ENCODE results near the gene PIN1. TPM values are rescaled to one million over a fixed set of nuclear protein-coding genes. Genes with fewer than 3 reads are reported as not detected.

Gene PIN1
- total RNA-seq, 1 donor: 76.0 TPM

GRCh38 chr19:9791552-9792205 is 43.4 kb upstream of the PIN1 start:
- TF ChIP-seq, protein P1, sequence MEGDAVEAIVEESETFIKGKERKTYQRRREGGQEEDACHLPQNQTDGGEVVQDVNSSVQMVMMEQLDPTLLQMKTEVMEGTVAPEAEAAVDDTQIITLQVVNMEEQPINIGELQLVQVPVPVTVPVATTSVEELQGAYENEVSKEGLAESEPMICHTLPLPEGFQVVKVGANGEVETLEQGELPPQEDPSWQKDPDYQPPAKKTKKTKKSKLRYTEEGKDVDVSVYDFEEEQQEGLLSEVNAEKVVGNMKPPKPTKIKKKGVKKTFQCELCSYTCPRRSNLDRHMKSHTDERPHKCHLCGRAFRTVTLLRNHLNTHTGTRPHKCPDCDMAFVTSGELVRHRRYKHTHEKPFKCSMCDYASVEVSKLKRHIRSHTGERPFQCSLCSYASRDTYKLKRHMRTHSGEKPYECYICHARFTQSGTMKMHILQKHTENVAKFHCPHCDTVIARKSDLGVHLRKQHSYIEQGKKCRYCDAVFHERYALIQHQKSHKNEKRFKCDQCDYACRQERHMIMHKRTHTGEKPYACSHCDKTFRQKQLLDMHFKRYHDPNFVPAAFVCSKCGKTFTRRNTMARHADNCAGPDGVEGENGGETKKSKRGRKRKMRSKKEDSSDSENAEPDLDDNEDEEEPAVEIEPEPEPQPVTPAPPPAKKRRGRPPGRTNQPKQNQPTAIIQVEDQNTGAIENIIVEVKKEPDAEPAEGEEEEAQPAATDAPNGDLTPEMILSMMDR (IDR thresholded peaks at IDR 0.05; ENCODE audit: insufficient read depth, low read depth, low read length): no peak
- peak; percentile 99 for DNase-seq (ENCODE audit: low read depth)
- H3K4me3 ChIP-seq (ENCODE audit: low read depth, low read length): peak overlapping the region; percentile 90

GRCh38 chr19:9792206-9793070 is 42.7 kb upstream of the PIN1 start:
- TF ChIP-seq, protein P1 (IDR thresholded peaks at IDR 0.05; ENCODE audit: insufficient read depth, low read depth, low read length): no peak
- H3K4me3 ChIP-seq (ENCODE audit: low read depth, low read length): peak overlapping the region; percentile 90
- peak; percentile 96 for DNase-seq (ENCODE audit: low read depth)

DNA sequence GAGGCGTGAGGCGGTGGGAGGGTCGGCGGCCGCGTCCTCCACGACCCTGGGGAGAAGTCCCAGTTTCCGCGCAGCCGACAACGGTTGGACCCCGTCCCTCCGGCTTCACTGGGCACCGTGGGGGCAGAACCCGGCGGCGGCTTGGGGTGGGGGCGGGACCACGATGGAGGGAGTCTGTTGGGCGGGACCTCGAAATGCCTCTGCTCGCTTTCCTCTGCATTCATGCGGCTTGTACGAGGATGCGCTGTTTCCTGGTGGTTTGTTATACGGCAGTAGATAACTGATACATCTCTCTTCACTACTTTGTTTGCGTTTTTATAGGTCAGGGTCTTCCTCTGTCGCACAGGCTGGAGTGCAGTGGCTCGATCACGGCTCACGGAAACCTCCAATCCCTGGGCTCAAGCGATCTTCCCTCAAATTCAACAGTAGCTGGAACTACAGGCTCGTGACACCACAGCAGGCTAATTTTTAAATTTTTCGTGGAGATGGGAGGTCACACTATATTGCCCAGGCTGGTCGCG is 42.0 kb upstream of the PIN1 start:
- peak overlapping the region; percentile 90 for H3K4me3 ChIP-seq (ENCODE audit: low read depth, low read length)
- DNase-seq (ENCODE audit: low read depth): peak; percentile 32
- TF ChIP-seq, protein P1 (IDR thresholded peaks at IDR 0.05; ENCODE audit: insufficient read depth, low read depth, low read length): no peak

- TF ChIP-seq, protein P1 (IDR thresholded peaks at IDR 0.05; ENCODE audit: insufficient read depth, low read depth, low read length): peak; percentile 81
- peak; percentile 94 for DNase-seq (ENCODE audit: low read depth)
Measured at GRCh38 chr19:9796113-9796773, 38.9 kb upstream of the PIN1 start.

GRCh38 chr19:9797871-9798270 is 37.2 kb upstream of the PIN1 start:
- DNase-seq (ENCODE audit: low read depth): peak; percentile 58
- H3K4me3 ChIP-seq (ENCODE audit: low read depth, low read length): no peak overlapping the region
- TF ChIP-seq, protein P1 (IDR thresholded peaks at IDR 0.05; ENCODE audit: insufficient read depth, low read depth, low read length): no peak

More at GRCh38 chr19:9796113-9796773, 38.9 kb upstream of the PIN1 start:
- H3K4me3 ChIP-seq (ENCODE audit: low read depth, low read length): no peak overlapping the region

DNA sequence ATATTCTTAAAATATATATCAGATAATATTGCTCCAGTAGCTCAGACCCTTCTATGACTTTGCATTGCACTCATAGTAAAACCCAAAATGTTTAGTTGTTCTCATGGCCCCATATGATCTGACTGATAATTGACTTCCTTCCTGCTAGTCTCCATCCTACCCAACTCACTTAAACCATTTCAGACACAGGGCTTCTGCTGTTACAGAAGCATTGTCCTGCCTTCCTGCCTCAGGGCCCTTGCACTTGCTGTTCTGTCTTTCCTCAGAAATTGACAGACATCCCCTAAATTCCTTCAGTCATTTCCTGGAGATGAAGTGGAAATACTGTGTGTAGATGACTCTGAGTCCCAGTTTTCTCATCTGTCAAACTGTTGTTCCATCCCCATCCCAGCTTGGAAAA is 36.0 kb upstream of the PIN1 start:
- H3K4me3 ChIP-seq (ENCODE audit: low read depth, low read length): no peak overlapping the region
- TF ChIP-seq, protein P1 (IDR thresholded peaks at IDR 0.05; ENCODE audit: insufficient read depth, low read depth, low read length): no peak
- no peak for DNase-seq (ENCODE audit: low read depth)
